ENCODE measurements around the gene HOMER1. TPM values are rescaled to one million over a fixed set of nuclear protein-coding genes. Genes with fewer than 3 reads are reported as not detected.

HOMER1 gene
- total RNA-seq, 1 experiment from 2014 or later = 26.6 TPM

DNA sequence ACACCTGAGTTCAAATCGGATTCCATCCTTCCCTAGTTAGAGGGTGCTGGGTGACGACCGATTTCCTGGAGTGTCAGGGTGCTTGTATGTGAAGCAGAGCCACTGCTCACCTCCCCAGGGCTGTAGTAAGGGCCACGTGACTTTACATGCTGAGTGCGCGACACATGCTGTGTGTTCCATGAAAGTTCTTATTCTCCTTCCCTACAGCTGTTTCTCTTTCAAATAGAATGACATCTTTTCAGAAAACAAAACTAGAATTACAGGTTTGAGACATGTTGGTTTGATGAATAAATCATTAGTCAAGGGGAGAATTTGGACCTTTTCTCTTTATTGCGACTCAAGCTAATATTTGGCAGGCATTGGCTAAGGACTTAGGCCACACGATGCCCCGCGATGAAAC, 164.9 kb downstream of the HOMER1 start:
- Mint-ChIP-seq H3K4me3 (ENCODE audit: low read depth, unreplicated experiment) (no peak overlapping the region), H3K9me3 (ENCODE audit: low read depth, unreplicated experiment) (no peaks in the 10 kb centered on the region), H3K4me1 (ENCODE audit: low read depth, unreplicated experiment) (no peaks in the 10 kb centered on the region), H3K27ac (ENCODE audit: unreplicated experiment) (no peak overlapping the region), H3K27me3 (ENCODE audit: unreplicated experiment) (no peaks in the 10 kb centered on the region), H3K36me3 (ENCODE audit: insufficient read depth, unreplicated experiment) (no peaks in the 10 kb centered on the region)
- CTCF ChIA-PET = no interaction called here
- intact Hi-C loops (cut with micrococcal nuclease; ENCODE audit: unreplicated experiment) = no loop called here
- DNase-seq = no peak
- TF ChIP-seq, protein P1, sequence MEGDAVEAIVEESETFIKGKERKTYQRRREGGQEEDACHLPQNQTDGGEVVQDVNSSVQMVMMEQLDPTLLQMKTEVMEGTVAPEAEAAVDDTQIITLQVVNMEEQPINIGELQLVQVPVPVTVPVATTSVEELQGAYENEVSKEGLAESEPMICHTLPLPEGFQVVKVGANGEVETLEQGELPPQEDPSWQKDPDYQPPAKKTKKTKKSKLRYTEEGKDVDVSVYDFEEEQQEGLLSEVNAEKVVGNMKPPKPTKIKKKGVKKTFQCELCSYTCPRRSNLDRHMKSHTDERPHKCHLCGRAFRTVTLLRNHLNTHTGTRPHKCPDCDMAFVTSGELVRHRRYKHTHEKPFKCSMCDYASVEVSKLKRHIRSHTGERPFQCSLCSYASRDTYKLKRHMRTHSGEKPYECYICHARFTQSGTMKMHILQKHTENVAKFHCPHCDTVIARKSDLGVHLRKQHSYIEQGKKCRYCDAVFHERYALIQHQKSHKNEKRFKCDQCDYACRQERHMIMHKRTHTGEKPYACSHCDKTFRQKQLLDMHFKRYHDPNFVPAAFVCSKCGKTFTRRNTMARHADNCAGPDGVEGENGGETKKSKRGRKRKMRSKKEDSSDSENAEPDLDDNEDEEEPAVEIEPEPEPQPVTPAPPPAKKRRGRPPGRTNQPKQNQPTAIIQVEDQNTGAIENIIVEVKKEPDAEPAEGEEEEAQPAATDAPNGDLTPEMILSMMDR (IDR thresholded peaks at IDR 0.05; ENCODE audit: unreplicated experiment) = no peak
- no TSS peak for BruUV-seq (replicated peaks)

DNA sequence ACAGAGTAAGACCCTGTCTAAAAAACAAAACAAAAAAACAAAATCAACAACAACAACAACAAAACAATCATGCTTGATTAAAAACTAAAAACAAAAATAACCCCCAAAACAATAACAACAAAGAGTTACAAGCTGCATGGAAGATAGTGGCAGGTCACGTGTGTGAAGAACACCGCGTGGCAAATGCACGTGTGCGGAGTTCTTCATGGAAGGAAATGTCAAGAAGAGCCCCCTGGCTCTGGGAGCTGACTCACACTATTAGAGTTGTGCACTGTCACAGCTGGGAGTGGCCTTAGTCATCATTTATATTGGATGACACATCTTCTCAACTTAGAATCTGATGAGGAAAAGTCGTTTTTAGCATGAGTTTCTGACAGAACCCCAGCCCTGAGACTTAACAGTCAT, 167.5 kb downstream of the HOMER1 start:
- TF ChIP-seq, protein P1 (IDR thresholded peaks at IDR 0.05; ENCODE audit: unreplicated experiment) = no peak
- Mint-ChIP-seq H3K27ac (ENCODE audit: unreplicated experiment) (no peak overlapping the region), H3K9me3 (ENCODE audit: low read depth, unreplicated experiment) (no peaks in the 10 kb centered on the region), H3K4me1 (ENCODE audit: low read depth, unreplicated experiment) (no peaks in the 10 kb centered on the region), H3K36me3 (ENCODE audit: insufficient read depth, unreplicated experiment) (no peaks in the 10 kb centered on the region), H3K27me3 (ENCODE audit: unreplicated experiment) (no peaks in the 10 kb centered on the region), H3K4me3 (ENCODE audit: low read depth, unreplicated experiment) (no peak overlapping the region)
- intact Hi-C loops (cut with micrococcal nuclease; ENCODE audit: unreplicated experiment) = no loop called here
- CTCF ChIA-PET = no interaction called here
- BruUV-seq (replicated peaks) = no TSS peak
- no peak for DNase-seq

DNA sequence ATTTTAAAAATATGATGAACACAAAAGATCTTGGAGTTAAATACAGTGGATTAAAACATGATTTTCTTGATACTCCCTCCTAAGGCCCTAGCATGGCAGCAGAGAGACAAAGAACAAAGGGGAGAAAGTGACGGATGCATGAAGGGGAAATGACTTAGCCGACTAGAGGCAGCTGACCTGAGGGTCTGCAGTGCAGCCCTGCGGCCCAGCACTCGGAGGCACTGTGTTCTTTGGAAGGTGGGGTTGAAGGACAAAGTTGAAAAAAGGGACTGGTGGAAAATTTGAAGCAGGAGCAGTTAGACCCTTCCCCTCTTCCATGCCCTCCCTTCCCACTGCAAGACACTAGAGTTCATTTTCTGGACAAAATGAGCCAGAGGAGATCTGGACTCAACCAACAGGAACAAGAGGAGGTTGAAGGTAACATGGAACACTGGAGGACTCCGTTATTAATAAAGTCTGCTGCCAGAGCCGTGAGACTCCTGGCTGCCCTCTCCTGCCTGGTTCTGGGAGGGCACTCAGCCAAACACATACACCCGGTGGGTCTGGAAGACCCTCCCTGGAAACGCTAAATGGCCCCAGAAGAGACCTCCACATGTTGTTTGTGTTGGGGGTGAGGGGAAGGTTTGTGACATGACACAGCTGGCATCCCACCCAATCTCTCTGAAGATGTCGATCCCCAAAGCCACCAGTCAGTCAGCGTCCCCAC, 179.9 kb downstream of the HOMER1 start:
- peaks cover 8% of the 10 kb centered on the region for H3K9me3 Mint-ChIP-seq (ENCODE audit: low read depth, unreplicated experiment)
- H3K27ac Mint-ChIP-seq (ENCODE audit: unreplicated experiment) = no peak overlapping the region
- TF ChIP-seq, protein P1 (IDR thresholded peaks at IDR 0.05; ENCODE audit: unreplicated experiment) = no peak
- intact Hi-C loops (cut with micrococcal nuclease; ENCODE audit: unreplicated experiment) = no loop called here
- H3K27me3 Mint-ChIP-seq (ENCODE audit: unreplicated experiment) = no peaks in the 10 kb centered on the region
- CTCF ChIA-PET = no interaction called here
- H3K36me3 Mint-ChIP-seq (ENCODE audit: insufficient read depth, unreplicated experiment) = no peaks in the 10 kb centered on the region
- DNase-seq = no peak
- no peak overlapping the region for H3K4me3 Mint-ChIP-seq (ENCODE audit: low read depth, unreplicated experiment)
- no TSS peak for BruUV-seq (replicated peaks)
- no peaks in the 10 kb centered on the region for H3K4me1 Mint-ChIP-seq (ENCODE audit: low read depth, unreplicated experiment)

DNA sequence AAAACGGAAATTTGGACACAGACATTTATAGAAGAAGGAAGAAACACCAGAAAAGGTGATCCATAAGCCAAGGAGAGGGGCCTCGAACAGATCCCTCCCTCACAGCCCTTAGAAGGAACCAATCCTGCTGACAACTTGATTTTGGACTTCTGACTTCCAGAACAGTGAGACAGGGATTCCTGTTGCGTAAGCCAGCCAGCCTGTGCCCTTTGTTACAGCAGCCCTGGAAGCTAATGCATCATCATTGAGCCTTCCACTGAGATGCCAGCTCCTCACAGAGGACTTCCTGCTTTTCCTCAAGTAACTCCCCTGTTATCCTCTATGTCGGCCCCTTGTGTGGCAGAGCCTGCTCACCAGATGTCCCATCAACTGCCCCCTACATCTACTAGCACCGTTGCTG, 183.9 kb downstream of the HOMER1 start:
- CTCF ChIA-PET = no interaction called here
- Mint-ChIP-seq H3K27me3 (ENCODE audit: unreplicated experiment) (no peaks in the 10 kb centered on the region), H3K4me3 (ENCODE audit: low read depth, unreplicated experiment) (no peak overlapping the region), H3K9me3 (ENCODE audit: low read depth, unreplicated experiment) (no peaks in the 10 kb centered on the region), H3K27ac (ENCODE audit: unreplicated experiment) (no peak overlapping the region), H3K36me3 (ENCODE audit: insufficient read depth, unreplicated experiment) (no peaks in the 10 kb centered on the region), H3K4me1 (ENCODE audit: low read depth, unreplicated experiment) (no peaks in the 10 kb centered on the region)
- no peak for DNase-seq
- intact Hi-C loops (cut with micrococcal nuclease; ENCODE audit: unreplicated experiment) = no loop called here
- TF ChIP-seq, protein P1 (IDR thresholded peaks at IDR 0.05; ENCODE audit: unreplicated experiment) = no peak
- BruUV-seq (replicated peaks) = TSS peak; percentile 9
